DOHH2 (cell line): ENCODE measurements around the gene LRRC10B.

Experiments used
- CTCF ChIP-seq: fragments of 200-600 bp; sonication (generic); IDR thresholded peaks from one replicate; pipeline ENCODE4 v1.5.1; 2014; ENCODE audit warnings: antibody characterized with exemption, mild to moderate bottlenecking, low read depth, low read length; ENCODE audit not compliant: poor library complexity, severe bottlenecking
- EZH2phosphoT487 ChIP-seq: fragments of 200-600 bp; sonication (generic); IDR thresholded peaks from 2 replicates; pipeline ENCODE4 v1.6.1; 2017; ENCODE audit warnings: borderline replicate concordance, mild to moderate bottlenecking, antibody characterized with exemption, low read length, moderate library complexity, mixed read lengths

GRCh38 chr11:61505106-61505505, 3.4 kb upstream of the LRRC10B start:
- TF ChIP-seq CTCF: no peak
- no peak for TF ChIP-seq EZH2phosphoT487
